Measurements from ENCODE around the gene OCA2.
"Not testable (repeated sequence)": the region's sequence is repeated elsewhere in the genome, so short reads cannot be mapped to it uniquely, and the experiment has no call there.

Gene OCA2

GRCh38 chr15:27952593-27952992 is 146.5 kb downstream of the OCA2 start:
- DNase-seq (ENCODE audit: low read depth, low spot score), result not testable (repeated sequence)

GRCh38 chr15:27951191-27951890 is 147.8 kb downstream of the OCA2 start:
- no peak for DNase-seq (ENCODE audit: low read depth, low spot score)

GRCh38 chr15:27949089-27949488 is 150.0 kb downstream of the OCA2 start:
- DNase-seq (ENCODE audit: low read depth, low spot score), result no peak

DNA sequence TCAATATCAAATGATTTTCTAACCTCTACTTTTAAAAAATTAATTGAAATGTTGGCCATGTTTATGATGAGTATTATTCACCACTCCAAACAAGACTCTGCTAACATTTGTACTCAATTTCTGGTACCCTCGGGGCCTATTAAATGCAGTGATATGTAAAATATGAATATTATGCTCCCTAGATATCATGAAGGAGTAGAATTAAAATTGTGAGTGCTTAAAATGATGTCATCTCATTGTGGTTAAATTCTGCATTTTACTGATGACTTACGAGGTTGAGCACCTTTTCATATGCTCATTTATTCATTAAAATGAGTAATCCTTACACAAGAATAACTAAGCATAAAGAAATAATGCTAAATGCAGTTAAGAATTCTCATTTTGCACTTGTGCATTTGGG is 159.9 kb downstream of the OCA2 start:
- DNase-seq (ENCODE audit: low read depth, low spot score), result no peak

DNA sequence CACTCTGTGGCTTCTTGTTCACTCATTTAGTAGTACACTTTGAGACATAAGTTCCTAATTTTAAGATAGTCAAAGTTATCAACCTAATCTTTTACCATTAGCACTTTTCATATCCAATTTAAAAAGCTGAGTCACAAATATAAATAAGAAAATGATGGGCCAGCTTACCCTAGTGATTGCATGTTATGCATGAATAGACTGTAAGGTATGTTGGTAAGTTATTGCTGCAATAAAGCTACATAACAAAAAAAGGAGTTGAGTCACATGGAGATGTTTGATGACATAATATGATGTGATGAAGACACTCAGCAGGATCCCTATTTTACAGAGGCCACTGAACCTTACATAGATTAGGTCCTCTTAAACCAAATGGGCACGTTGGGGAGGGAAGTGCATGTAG is 161.3 kb downstream of the OCA2 start:
- no peak for DNase-seq (ENCODE audit: low read depth, low spot score)

DNA sequence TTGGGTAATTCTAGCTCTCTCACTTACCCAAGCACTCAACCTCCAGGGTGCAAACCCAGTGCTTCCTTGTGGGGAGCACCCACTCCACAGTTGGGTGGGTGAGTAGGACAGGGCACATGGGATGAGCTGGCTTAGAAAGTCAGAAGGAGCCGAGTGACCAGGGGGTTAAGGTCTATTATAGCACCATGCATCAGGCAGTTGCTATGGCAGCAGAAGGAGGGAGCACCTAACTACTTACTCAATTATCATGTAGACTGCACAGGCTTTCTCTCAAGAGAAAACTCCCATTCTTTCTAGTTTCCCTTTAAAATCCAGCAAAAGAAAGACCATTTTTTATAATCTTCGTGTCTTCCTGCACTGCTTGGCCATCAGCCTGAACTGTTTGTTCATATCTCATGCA is 163.0 kb downstream of the OCA2 start:
- DNase-seq (ENCODE audit: low read depth, low spot score), result no peak

DNA sequence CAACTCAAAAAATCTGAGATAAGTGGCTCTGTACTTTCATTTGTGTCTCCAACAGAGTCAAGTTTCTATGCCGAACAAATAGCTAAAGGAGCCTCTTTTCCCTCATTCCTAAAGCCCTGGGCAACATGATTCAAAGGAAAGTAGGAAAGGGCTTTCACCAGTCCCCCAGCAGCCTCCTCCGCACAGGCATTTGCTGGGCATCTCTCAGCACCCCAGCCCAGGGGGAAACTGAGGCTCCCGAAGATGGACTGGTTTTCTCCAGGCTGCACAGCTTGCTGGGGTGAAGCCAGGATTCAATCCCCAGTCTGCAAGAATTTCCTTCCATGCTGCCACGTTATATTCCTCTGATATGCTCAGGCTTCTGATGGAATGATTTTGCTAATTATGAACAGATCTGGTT is 163.8 kb downstream of the OCA2 start:
- DNase-seq (ENCODE audit: low read depth, low spot score), result no peak

- no peak for DNase-seq (ENCODE audit: low read depth, low spot score)
These were observed 164.3 kb downstream of the OCA2 start for GRCh38 chr15:27934782-27935181.

DNA sequence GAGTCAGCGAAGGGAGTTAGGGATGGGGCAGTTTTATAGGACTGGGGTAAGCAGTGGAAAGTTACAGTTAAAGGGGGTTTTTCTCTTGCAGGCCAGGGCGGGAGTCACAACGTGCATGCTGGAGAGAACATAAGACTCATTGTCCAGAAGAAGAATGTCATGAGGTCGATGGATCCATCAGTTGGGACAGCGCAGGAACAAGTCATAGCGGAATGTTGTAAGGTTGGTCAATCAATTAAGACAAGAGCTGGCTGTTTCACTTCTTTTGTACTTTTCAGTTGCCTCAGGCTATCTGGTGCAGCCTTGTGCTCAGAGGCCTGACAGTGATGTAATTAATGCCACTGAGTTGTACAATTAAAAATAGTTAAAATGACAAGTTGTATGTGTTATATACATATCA is 165.6 kb downstream of the OCA2 start:
- no peak for DNase-seq (ENCODE audit: low read depth, low spot score)

- no peak for DNase-seq (ENCODE audit: low read depth, low spot score)
These were observed 166.5 kb downstream of the OCA2 start for GRCh38 chr15:27932600-27932999.

GRCh38 chr15:27928386-27928785 is 170.7 kb downstream of the OCA2 start:
- DNase-seq (ENCODE audit: low read depth, low spot score), result no peak

GRCh38 chr15:27912283-27912682 is 186.8 kb downstream of the OCA2 start:
- no peak for DNase-seq (ENCODE audit: low read depth, low spot score)

DNA sequence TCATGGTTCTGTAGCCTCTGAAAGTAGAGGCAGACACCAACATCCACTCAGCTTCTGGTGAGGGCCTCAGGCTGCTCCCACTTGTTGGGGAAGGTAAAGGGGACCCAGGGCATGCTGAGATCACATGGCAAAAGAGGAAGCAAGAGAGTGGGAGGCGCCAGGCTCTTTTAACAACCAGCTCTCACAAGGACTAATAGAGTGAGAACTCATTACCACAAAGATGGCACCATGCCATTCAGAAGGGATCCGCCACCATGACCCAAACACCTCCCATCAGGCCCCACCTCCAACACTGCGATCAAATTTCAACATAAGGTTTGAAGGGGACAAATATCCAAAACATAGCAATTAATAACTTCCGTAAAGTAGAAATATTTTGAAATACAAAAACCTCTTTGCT is 192.3 kb downstream of the OCA2 start:
- DNase-seq (ENCODE audit: low read depth, low spot score), result no peak

DNA sequence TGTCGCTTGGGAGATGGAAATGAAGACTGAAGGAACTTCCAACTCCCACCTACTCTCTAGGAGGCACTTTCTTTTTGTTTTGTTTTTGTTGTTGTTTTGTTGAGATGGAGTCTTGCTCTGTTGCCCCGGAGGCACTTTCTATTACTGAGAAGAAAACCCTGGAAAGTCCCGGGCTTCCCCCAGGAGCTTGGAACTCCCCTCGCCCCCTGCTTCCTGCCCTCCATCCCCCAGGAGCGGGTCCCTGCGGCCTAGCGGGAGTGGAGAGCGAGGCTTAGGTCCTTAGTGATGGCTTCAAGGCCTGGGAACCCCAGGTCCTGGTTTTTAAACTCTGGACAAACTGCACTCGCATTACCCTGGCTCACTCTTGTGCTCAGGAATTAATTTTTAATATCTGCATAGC is 195.7 kb downstream of the OCA2 start:
- no peak for DNase-seq (ENCODE audit: low read depth, low spot score)

- DNase-seq (ENCODE audit: low read depth, low spot score), result no peak
These were observed 196.3 kb downstream of the OCA2 start for GRCh38 chr15:27902680-27903385.

- DNase-seq (ENCODE audit: low read depth, low spot score), result no peak
These were observed 199.4 kb downstream of the OCA2 start for GRCh38 chr15:27899583-27900285.

GRCh38 chr15:27897481-27897880 is 201.6 kb downstream of the OCA2 start:
- DNase-seq (ENCODE audit: low read depth, low spot score), result no peak

GRCh38 chr15:27894645-27895044 is 204.5 kb downstream of the OCA2 start:
- no peak for DNase-seq (ENCODE audit: low read depth, low spot score)

DNA sequence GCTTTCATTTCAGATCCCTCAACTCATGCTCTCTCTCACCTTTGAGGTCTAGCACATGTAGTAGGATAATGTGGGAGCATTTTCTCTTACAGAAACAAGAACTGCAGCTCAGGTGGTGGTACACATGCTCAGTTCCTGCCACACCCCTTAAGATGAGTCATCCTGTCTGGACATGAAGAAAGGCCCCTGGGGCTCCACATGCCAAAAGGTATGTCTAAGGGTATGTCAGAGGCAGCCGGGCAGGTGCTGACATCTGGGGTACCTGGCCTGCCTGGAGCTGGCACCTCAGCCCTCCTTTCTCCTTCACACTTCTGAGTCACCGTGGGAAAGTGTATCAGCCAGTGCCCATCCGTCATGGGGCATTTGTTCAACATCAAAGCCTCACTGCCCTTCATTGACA is 209.9 kb downstream of the OCA2 start:
- DNase-seq (ENCODE audit: low read depth, low spot score), result no peak

DNA sequence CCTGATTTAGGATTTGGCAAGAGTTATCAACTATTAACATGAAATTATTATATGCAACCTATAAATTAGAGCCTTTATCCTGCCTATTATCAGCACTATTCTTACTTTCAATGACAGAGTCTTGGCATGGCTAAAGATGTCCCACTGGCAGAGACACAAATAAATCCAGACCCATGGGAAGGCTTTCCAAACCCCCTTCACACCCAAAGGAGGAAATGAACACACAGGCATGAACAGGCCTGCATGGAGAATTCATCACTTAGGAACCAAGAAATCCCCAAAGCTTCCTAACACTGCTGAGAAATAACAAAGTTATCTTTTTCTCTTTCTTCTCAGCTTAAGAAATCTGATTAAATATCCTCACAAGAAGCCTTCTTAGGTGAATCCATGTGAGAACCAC is 213.9 kb downstream of the OCA2 start:
- no peak for DNase-seq (ENCODE audit: low read depth, low spot score)

DNA sequence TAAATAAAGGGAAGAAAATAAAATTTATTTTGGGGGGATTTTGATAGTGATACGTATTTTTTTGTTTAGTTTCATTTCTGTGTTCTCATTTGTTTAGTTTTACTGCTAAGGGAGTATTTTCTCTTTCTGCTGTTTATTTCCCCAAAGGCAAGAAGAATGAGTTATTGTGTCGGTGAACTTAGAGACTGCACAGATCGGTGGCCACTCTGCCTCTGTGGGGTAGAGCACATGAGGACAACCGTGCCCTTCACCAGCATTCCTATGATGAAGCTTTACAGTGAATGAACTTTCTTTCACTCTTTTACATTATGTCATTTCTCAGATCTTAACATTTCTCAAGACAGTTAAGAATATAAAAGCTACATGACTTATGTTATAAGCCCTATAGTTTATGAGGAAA is 214.4 kb downstream of the OCA2 start:
- no peak for DNase-seq (ENCODE audit: low read depth, low spot score)

- no peak for DNase-seq (ENCODE audit: low read depth, low spot score)
These were observed 220.3 kb downstream of the OCA2 start for GRCh38 chr15:27878841-27879240.

DNA sequence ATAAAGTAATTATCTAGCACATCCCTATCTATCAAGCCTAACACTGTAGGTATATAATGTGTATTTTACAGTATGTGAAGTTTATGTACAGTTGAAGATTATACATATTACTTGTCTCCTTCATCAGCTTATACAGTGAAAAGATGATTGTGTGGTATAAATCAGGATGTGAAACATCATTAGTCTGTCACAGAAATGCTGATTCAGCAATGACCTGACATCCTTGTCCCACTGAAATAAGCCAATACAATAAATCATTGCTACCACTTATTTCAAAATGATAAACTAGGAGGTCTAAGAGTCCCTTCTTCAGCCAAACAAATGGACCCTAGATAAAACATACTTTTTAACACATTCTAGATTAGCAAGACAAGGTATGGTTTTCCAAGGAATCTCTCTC is 225.3 kb downstream of the OCA2 start:
- DNase-seq (ENCODE audit: low read depth, low spot score), result no peak
